ENCODE measurements around the gene LSM10. TPM values are rescaled to one million over a fixed set of nuclear protein-coding genes. Genes with fewer than 3 reads are reported as not detected.

LSM10 gene
- total and polyA plus RNA-seq, 9 of the 15 experiments (the other 6 are each of a cell fraction or from before 2014, with no cell fraction given) = 13.2 to 146 (median 68.9) TPM

- TF ChIP-seq C11orf30 (IDR thresholded peaks at IDR 0.05; ENCODE audit: low read depth) (no peak), SNRNP70 (optimal IDR thresholded peaks at IDR 0.05; ENCODE audit: low read depth, low read length) (no peak), ZFPM2 (CRISPR knock-in tag; IDR thresholded peaks at IDR 0.05) (no peak), CBX3 (IDR thresholded peaks at IDR 0.05; ENCODE audit: borderline replicate concordance in 1 of 2, low read length in 2 of 2) (peak in 1 of 2 experiments; percentile 65; a peak in 1 of 3 replicates), PHB2 (IDR thresholded peaks at IDR 0.05; ENCODE audit: low read depth) (no peak), ZNF134 (CRISPR knock-in tag; conservative IDR thresholded peaks at IDR 0.05) (no peak), ZBTB9 (CRISPR knock-in tag; IDR thresholded peaks at IDR 0.05) (no peak), RBM39 (optimal IDR thresholded peaks at IDR 0.05; ENCODE audit: low read depth, low read length) (no peak), CEBPG (CRISPR knock-in tag; IDR thresholded peaks at IDR 0.05) (no peak), CEBPG (tag; conservative IDR thresholded peaks at IDR 0.05 in 1 of 2, IDR thresholded peaks at IDR 0.05 in 1 of 2) (no peak), ARID4B (CRISPR knock-in tag; IDR thresholded peaks at IDR 0.05) (no peak), ELF2 (CRISPR knock-in tag; IDR thresholded peaks at IDR 0.05) (no peak), NCOA4 (IDR thresholded peaks at IDR 0.05; ENCODE audit: partially characterized antibody) (no peak), COPS2 (conservative IDR thresholded peaks at IDR 0.05) (no peak), NR2F6 (CRISPR knock-in tag; IDR thresholded peaks at IDR 0.05) (no peak), ZMIZ1 (IDR thresholded peaks at IDR 0.05; ENCODE audit: low read depth in 2 of 2, low read length in 2 of 2) (no peak), NFYB (IDR thresholded peaks at IDR 0.05; ENCODE audit: extremely low read depth, insufficient read length) (peak; percentile 33)
These were observed 14.3 kb upstream of the LSM10 start (continued) for GRCh38 chr1:36411674-36412648.

Data from K562 (cell line).